ENCODE measurements around the gene WDR90. TPM values are rescaled to one million over a fixed set of nuclear protein-coding genes. Genes with fewer than 3 reads are reported as not detected.
A peak's percentile ranks its signal among the peaks of the same experiment; 100 is the strongest.

Gene WDR90
- total and polyA plus RNA-seq, 2 of the 13 experiments (the other 11 are each of a cell fraction or from before 2014, with no cell fraction given) = 14.9 to 28.9 TPM

GRCh38 chr16:706189-707061 lies 57.3 kb downstream of the WDR90 start:
- ATAC-seq (no peak), FAIRE-seq (no peak), DNase-seq (ENCODE audit: low spot score) (no peak)
- Histone ChIP-seq H3K27ac (ENCODE audit: extremely low read length, insufficient read depth, low read length) (no peak overlapping the region), H3K4me2 (ENCODE audit: low read depth, low read length) (no peak overlapping the region), H3K9me3 (ENCODE audit: low read length) (no peaks in the 10 kb centered on the region), H2AFZ (ENCODE audit: low read length) (no peak overlapping the region), H4K20me1 (ENCODE audit: insufficient read depth, low read length) (no peaks in the 10 kb centered on the region), H3K27me3 (ENCODE audit: control insufficient read depth in 1 of 2, insufficient read depth in 2 of 2, low read length in 2 of 2) (peaks cover 27 to 86% of the 10 kb centered on the region in 2 experiments; a peak in 4 of 5 replicates), H3K4me3 (replicated peaks in 1 of 3; ENCODE audit: insufficient read depth in 1 of 3, low read depth in 2 of 3, low read length in 3 of 3) (no peak overlapping the region), H3K36me3 (replicated peaks in 1 of 2; ENCODE audit: control insufficient read depth in 1 of 2, insufficient read depth in 2 of 2, low read length in 2 of 2) (no peaks in the 10 kb centered on the region), H3K79me2 (ENCODE audit: insufficient read depth, low read length) (no peaks in the 10 kb centered on the region), H3K9ac (ENCODE audit: insufficient read depth, low read depth, low read length) (no peak overlapping the region), H3K4me1 (ENCODE audit: insufficient read depth, low read length) (no peaks in the 10 kb centered on the region)
- intact Hi-C loops (cut with micrococcal nuclease; ENCODE audit: unreplicated experiment) (no loop called here), in situ Hi-C loops (cut with HindIII; ENCODE audit: extremely low pct_ligation_motif_present, low pct_unique_long_range_greater_than_20kb) (no loop called here)
- ChIA-PET POLR2A (interaction anchor here (1.4 kb wide), 1 partner anchor 11 kb away, joined by 4 read pairs; no protein-coding TSS in a partner anchor), CTCF (ENCODE audit: low intra/inter-chr PET ratio, low total read pairs) (no interaction called here)
- WGBS (ENCODE audit: low lambda C conversion rate) = 20% methylated on average over 7 of the region's 49 CpGs
- TF ChIP-seq PAWR (CRISPR knock-in tag; IDR thresholded peaks at IDR 0.05; ENCODE audit: borderline replicate concordance) = no peak
- no peak for TF ChIP-seq ZFP37 (CRISPR knock-in tag; IDR thresholded peaks at IDR 0.05; ENCODE audit: borderline replicate concordance)
- no peak for TF ChIP-seq ZNF362 (CRISPR knock-in tag; IDR thresholded peaks at IDR 0.05; ENCODE audit: borderline replicate concordance)
- no peak for TF ChIP-seq MYPOP (CRISPR knock-in tag; IDR thresholded peaks at IDR 0.05)
- no peak for TF ChIP-seq ZNF17 (CRISPR knock-in tag; IDR thresholded peaks at IDR 0.05)
- no peak for TF ChIP-seq ZNF333 (CRISPR knock-in tag; IDR thresholded peaks at IDR 0.05; ENCODE audit: borderline replicate concordance)
- 0 out of 2 replicates have a peak, but pooled peaks have one; percentile 73 for TF ChIP-seq EZH2 (conservative IDR thresholded peaks at IDR 0.05; ENCODE audit: low read depth, low read length)
- TF ChIP-seq KLF15 (CRISPR knock-in tag; IDR thresholded peaks at IDR 0.05; ENCODE audit: borderline replicate concordance) = no peak
- TF ChIP-seq ZNF558 (CRISPR knock-in tag; IDR thresholded peaks at IDR 0.05; ENCODE audit: borderline replicate concordance) = no peak
- no TSS peak for BruUV-seq (replicated peaks)
